HepG2 (cell line): ENCODE results near the gene RBP4. TPM values are rescaled to one million over a fixed set of nuclear protein-coding genes. Genes with fewer than 3 reads are reported as not detected.

Experiments used
- GPN1 ChIP-seq: sonication (generic); formaldehyde crosslinking; IDR thresholded peaks from 2 replicates; pipeline ENCODE4 v1.5.1; 2020; ENCODE audit warnings: missing genetic modification reagents, borderline replicate concordance
- HNF4A ChIP-seq: sonication (generic); formaldehyde crosslinking; IDR thresholded peaks from 2 replicates; pipeline ENCODE4 v1.4.0; 2020; ENCODE audit warnings: missing genetic modification reagents
- IRX3 ChIP-seq: sonication (generic); formaldehyde crosslinking; IDR thresholded peaks from 2 replicates; pipeline ENCODE4 v1.8.1; 2023; ENCODE audit warnings: mild to moderate bottlenecking, low read depth, missing genetic modification reagents, borderline replicate concordance
- JDP2 ChIP-seq: sonication (generic); formaldehyde crosslinking; IDR thresholded peaks from 2 replicates; pipeline ENCODE4 v1.8.1; 2022; ENCODE audit warnings: missing genetic modification reagents, borderline replicate concordance
- NFATC3 ChIP-seq: sonication (generic); formaldehyde crosslinking; IDR thresholded peaks from 2 replicates; pipeline ENCODE4 v1.5.1; 2020; ENCODE audit warnings: mild to moderate bottlenecking, missing genetic modification reagents
- SIX4 ChIP-seq: sonication (generic); formaldehyde crosslinking; IDR thresholded peaks from 2 replicates; pipeline ENCODE4 v1.4.0; 2020; ENCODE audit warnings: missing genetic modification reagents
- TBL1XR1 ChIP-seq: fragments of 150-350 bp; IDR thresholded peaks from 2 replicates; pipeline ENCODE4 v1.6.1; 2014; ENCODE audit warnings: borderline replicate concordance, low read length; ENCODE audit not compliant: partially characterized antibody
- U2AF2 ChIP-seq: fragments of 200-400 bp; formaldehyde crosslinking; IDR thresholded peaks from 2 replicates; pipeline ENCODE4 v1.6.1; 2017; ENCODE audit warnings: low read depth, mild to moderate bottlenecking, low read length
- UBTF ChIP-seq: sonication (generic); formaldehyde crosslinking; IDR thresholded peaks from 2 replicates; pipeline ENCODE4 v1.4.0; 2020; ENCODE audit warnings: mild to moderate bottlenecking, missing genetic modification reagents
- polyA plus RNA-seq, 8 experiments: library from polyadenylated mRNA; depleted of rRNA in 3 of 8; stranded (reverse) in 7 of 8; unstranded in 1 of 8; fragments of >200 nt; fragmentation: Illumina TruSeq in 4 of 8; extraction: Trizol in 4 of 8; gene quantifications; 2 replicates each; pipeline versions ENCODE4 v1.2.1 to v1.2.3, GENCODE V29; 2011 to 2016; ENCODE audit warnings: low read depth in 4 of 8, missing spikeins in 1 of 8, mixed read lengths in 1 of 8; ENCODE audit not compliant: insufficient read depth in 1 of 8
- total RNA-seq, 5 experiments: library from RNA; depleted of rRNA; stranded (reverse); fragments of >200 nt; fragmentation: Illumina TruSeq; extraction: Trizol; gene quantifications; 2 replicates each; pipeline ENCODE4 v1.2.3, GENCODE V29; 2016; ENCODE audit warnings: low read depth in 1 of 5
- TF ChIP-seq, protein P1 (sequence below): IDR thresholded peaks from 2 replicates; pipeline ENCODE4 v1.4.0; 2020; ENCODE audit warnings: mild to moderate bottlenecking, missing genetic modification reagents
- TF ChIP-seq, protein P2 (sequence below): sonication (generic); formaldehyde crosslinking; IDR thresholded peaks from 2 replicates; pipeline ENCODE4 v1.4.0; 2020; ENCODE audit warnings: missing genetic modification reagents, mild to moderate bottlenecking, borderline replicate concordance
- TF ChIP-seq, protein P3 (sequence below), 2 experiments: sonication (generic) in 1 of 2; formaldehyde crosslinking in 1 of 2; IDR thresholded peaks; 2 replicates each; pipeline versions ENCODE4 v1.4.0 to v1.6.1; 2016 to 2020; ENCODE audit warnings: borderline replicate concordance in 1 of 2, low read depth in 1 of 2, mild to moderate bottlenecking in 1 of 2, missing genetic modification reagents in 1 of 2

The RBP4 gene
- total and polyA plus RNA-seq, 2 of the 13 experiments (the other 11 are each of a cell fraction or from before 2014, with no cell fraction given): 642 to 931 TPM

DNA sequence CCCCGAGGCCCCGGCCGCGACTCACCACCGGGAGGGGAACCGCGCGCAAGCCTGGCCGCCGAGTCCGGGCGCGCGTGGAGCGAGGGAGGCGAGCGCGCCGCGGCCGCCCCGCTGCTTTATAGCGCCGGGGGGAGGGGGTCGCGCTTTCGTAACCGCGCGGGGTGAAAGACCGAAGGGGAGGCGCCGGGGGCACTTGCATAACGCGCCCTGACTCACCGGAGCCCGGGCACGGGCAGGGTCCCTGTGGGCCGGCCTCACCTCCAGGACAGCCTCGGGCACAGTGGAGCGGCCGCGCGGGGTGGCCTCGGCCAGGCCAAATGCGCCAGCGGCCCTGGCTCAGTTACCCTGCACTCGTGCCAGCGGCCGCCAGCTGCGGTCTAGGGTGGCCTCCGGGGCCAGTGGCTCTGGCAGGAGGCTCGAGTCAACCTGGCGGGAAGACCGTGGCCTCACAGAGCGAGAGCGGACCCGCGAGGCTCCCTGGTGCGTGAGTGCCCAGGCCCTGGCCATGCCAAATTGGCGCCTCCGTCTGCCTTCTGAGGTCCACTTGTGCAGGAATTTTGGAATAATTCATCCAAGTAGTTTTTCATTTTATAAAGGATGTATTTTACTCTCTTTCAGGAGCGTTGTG is at the start of gene RBP4 (continued):
- TF ChIP-seq, protein P1, sequence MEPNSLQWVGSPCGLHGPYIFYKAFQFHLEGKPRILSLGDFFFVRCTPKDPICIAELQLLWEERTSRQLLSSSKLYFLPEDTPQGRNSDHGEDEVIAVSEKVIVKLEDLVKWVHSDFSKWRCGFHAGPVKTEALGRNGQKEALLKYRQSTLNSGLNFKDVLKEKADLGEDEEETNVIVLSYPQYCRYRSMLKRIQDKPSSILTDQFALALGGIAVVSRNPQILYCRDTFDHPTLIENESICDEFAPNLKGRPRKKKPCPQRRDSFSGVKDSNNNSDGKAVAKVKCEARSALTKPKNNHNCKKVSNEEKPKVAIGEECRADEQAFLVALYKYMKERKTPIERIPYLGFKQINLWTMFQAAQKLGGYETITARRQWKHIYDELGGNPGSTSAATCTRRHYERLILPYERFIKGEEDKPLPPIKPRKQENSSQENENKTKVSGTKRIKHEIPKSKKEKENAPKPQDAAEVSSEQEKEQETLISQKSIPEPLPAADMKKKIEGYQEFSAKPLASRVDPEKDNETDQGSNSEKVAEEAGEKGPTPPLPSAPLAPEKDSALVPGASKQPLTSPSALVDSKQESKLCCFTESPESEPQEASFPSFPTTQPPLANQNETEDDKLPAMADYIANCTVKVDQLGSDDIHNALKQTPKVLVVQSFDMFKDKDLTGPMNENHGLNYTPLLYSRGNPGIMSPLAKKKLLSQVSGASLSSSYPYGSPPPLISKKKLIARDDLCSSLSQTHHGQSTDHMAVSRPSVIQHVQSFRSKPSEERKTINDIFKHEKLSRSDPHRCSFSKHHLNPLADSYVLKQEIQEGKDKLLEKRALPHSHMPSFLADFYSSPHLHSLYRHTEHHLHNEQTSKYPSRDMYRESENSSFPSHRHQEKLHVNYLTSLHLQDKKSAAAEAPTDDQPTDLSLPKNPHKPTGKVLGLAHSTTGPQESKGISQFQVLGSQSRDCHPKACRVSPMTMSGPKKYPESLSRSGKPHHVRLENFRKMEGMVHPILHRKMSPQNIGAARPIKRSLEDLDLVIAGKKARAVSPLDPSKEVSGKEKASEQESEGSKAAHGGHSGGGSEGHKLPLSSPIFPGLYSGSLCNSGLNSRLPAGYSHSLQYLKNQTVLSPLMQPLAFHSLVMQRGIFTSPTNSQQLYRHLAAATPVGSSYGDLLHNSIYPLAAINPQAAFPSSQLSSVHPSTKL (CRISPR knock-in tag): peak; percentile 85
- no peak for TF ChIP-seq U2AF2
- peak; percentile 91 for TF ChIP-seq HNF4A (CRISPR knock-in tag)
- TF ChIP-seq JDP2: no peak
- peak; percentile 65 for TF ChIP-seq TBL1XR1
- peak; percentile 97 for TF ChIP-seq UBTF
- TF ChIP-seq, protein P2, sequence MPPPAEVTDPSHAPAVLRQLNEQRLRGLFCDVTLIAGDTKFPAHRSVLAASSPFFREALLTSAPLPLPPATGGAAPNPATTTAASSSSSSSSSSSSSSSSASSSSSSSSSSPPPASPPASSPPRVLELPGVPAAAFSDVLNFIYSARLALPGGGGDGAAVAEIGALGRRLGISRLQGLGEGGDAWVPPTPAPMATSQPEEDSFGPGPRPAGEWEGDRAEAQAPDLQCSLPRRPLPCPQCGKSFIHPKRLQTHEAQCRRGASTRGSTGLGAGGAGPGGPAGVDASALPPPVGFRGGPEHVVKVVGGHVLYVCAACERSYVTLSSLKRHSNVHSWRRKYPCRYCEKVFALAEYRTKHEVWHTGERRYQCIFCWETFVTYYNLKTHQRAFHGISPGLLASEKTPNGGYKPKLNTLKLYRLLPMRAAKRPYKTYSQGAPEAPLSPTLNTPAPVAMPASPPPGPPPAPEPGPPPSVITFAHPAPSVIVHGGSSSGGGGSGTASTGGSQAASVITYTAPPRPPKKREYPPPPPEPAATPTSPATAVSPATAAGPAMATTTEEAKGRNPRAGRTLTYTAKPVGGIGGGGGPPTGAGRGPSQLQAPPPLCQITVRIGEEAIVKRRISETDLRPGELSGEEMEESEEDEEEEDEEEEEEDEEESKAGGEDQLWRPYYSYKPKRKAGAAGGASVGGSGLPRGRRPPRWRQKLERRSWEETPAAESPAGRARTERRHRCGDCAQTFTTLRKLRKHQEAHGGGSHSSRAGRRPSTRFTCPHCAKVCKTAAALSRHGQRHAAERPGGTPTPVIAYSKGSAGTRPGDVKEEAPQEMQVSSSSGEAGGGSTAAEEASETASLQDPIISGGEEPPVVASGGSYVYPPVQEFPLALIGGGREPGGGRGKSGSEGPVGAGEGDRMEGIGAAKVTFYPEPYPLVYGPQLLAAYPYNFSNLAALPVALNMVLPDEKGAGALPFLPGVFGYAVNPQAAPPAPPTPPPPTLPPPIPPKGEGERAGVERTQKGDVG (CRISPR knock-in tag): no peak
- 0 out of 2 replicates have a peak, but pooled peaks have one; percentile 43 for TF ChIP-seq NFATC3
- peak; percentile 38 for TF ChIP-seq IRX3
- TF ChIP-seq, protein P3, sequence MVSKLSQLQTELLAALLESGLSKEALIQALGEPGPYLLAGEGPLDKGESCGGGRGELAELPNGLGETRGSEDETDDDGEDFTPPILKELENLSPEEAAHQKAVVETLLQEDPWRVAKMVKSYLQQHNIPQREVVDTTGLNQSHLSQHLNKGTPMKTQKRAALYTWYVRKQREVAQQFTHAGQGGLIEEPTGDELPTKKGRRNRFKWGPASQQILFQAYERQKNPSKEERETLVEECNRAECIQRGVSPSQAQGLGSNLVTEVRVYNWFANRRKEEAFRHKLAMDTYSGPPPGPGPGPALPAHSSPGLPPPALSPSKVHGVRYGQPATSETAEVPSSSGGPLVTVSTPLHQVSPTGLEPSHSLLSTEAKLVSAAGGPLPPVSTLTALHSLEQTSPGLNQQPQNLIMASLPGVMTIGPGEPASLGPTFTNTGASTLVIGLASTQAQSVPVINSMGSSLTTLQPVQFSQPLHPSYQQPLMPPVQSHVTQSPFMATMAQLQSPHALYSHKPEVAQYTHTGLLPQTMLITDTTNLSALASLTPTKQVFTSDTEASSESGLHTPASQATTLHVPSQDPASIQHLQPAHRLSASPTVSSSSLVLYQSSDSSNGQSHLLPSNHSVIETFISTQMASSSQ (IDR thresholded peaks at IDR 0.05; ENCODE audit: low read depth): peak; percentile 37; the same call in 1 of the 2 replicates
- TF ChIP-seq, protein P3 (CRISPR knock-in tag; IDR thresholded peaks at IDR 0.05; ENCODE audit: borderline replicate concordance): peak; percentile 72
- peak; percentile 41; the same call in 1 of the 2 replicates for TF ChIP-seq SIX4
- TF ChIP-seq GPN1 (CRISPR knock-in tag): no peak
